GM18907 (cell line): ENCODE results near the gene ANO9.
A peak's percentile ranks its signal among the peaks of the same experiment; 100 is the strongest.
"Not testable (repeated sequence)": the region's sequence is repeated elsewhere in the genome, so short reads cannot be mapped to it uniquely, and the experiment has no call there.

Experiments used
- ATAC-seq: cut with Tn5 transposase; IDR thresholded peaks from one replicate; pipeline ENCODE4 v1.9.1; 2021; ENCODE audit warnings: mild to moderate bottlenecking, moderate library complexity; ENCODE audit not compliant: unreplicated experiment

Gene ANO9

GRCh38 chr11:417652-418342 lies 24.0 kb downstream of the ANO9 start:
- ATAC-seq = no peak

DNA sequence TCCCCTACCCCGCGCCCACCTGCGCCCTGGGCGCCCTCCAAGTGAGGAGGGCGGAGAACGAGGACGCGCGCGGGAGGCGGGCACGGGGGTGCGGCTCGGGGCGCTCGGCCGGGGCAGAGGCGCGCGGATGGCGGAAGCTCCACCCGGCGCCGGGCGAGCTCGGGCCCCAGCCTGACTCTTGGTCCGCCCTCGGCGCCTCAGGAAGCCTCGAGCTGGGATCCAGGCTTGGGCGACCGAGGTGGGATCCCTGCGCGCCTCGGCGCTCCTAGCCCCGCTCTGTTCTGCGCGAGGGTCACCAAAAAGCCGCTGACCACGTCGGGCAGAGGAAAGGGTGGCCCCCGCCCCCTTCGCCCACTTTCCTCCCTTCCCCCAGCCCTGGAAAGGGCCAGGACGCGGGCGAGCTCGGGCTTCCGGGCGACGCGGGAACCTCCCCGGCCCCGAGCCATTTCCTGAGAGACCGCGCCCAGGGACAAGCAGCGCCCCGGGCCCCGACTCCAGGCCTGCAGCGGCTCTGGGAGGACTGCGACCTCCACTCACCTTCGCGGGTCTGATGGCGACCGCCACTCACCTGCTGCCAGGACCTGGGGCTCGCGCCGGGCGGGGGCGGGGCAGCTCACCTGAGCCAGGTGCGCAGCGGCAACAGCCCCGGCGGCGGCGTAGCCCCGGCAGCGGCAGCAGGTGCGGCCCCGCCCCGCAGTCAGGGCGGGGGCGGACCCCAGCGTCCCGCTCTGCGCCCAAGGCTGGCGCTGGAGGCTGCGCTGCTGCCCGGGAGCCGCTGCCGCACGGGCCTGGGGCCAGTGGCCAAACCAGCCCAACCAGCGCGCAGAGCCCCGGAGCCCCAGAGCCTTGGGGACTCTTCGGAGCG lies 24.8 kb downstream of the ANO9 start:
- no peak for ATAC-seq

DNA sequence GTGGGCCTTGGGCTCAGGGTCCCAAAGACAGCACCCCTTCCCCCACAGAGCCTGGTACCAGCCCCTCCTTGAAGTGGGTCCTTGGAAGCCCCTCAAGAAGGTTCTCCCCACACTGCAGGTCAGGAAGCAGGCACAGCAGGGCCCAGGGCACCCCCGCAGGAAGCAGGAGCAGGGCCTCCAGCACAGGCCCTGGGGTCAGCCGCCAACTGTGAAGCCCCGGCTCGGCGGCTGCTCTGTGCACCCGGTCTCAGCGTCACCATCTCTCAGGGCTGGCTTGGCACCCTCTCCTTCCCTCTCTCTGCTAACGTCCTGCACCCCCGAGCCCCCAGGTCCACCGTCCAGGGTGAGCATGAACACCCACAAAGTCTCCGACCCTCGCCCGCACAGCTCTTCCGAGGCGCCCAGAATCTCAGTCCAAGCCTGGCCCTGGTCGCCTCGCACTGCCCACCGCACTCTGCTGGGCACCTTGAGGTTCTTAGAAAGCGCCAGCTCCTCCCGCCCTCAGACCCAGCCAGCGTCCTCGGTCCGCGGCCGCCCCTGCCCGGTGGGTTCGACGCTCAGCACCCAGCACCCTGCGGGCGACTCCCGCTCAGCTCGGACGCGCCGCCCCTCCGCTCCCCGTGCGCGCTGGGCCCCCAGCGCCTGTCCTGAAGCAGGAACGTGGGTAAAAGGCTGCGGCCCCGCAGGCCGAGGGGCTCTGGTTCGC lies 25.6 kb downstream of the ANO9 start:
- ATAC-seq = no peak

GRCh38 chr11:415640-416041 lies 26.2 kb downstream of the ANO9 start:
- no peak for ATAC-seq

- ATAC-seq = no peak
These were observed 27.4 kb downstream of the ANO9 start for GRCh38 chr11:414318-414857.

- no peak for ATAC-seq
These were observed 28.4 kb downstream of the ANO9 start for GRCh38 chr11:413120-414081.

DNA sequence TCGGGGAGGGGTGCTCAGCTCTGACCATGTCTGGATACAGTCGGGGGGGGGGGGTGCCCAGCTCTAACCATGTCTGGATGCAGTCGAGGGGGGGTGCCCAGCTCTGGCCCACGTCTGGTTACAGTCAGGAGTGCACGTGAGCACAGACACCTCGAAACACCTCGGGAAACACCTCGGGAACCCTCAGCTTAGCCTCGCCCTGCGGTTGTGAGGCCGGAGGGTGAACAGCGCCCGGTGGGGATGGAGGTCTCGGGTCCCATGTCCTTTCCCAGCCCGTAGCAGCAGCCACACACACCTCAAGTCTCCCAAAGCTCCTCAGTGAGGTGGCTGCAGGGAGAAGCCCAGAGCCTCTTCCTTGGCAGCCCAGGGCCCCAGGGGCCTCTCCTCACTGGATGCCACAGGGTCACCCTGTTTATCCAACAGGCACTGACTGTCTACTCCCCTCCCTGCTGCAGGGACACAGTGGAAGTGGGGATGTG lies 29.1 kb downstream of the ANO9 start:
- ATAC-seq = no peak

GRCh38 chr11:411520-411919 lies 30.3 kb downstream of the ANO9 start:
- ATAC-seq = not testable (repeated sequence)

GRCh38 chr11:410711-411110 lies 31.1 kb downstream of the ANO9 start:
- ATAC-seq = not testable (repeated sequence)

DNA sequence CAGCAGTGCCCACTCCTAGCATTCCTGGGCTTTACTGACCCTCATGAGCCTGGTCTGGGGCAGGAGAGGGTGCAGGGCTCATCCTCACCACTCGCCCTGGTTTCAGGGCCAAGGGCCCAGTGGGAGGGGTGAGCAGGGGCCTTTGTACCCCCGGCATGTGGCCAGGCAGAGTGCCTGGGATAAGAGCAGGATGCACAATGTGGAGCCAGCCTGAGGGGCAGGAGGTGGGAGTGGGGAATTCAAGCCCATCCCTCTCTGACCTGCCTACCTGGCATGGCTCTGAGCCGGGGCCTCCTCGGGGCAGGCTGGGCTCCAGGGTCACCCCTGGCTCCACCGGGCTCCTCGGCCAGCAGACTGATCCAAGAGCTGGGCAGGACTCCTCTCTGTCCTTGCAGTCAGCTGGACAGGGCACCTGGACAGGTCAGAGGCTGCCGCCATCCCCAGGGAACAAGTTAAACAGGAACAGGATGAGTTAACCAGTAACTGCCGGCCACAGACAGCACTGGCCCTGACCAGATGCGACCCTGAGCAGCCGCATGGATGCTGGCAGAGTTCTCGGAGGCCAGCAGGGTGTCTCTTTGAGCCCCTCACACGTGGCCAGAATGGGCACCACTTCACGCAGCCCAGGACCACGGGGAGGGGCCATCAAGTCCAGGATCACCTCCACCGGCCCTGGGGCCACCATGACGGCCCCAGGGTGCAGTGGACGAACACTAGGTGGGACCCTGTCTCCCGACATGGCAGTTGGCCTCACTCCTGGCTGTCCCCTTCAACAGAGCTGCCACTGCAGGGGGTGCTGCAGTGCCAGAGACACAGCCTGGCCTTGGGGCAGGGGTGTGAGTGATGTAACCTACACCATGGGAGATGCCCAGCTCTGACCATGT lies 32.0 kb downstream of the ANO9 start:
- no peak for ATAC-seq

- ATAC-seq = no peak
These were observed 32.7 kb downstream of the ANO9 start for GRCh38 chr11:409008-409599.

- no peak for ATAC-seq
These were observed 33.4 kb downstream of the ANO9 start for GRCh38 chr11:408154-409007.

DNA sequence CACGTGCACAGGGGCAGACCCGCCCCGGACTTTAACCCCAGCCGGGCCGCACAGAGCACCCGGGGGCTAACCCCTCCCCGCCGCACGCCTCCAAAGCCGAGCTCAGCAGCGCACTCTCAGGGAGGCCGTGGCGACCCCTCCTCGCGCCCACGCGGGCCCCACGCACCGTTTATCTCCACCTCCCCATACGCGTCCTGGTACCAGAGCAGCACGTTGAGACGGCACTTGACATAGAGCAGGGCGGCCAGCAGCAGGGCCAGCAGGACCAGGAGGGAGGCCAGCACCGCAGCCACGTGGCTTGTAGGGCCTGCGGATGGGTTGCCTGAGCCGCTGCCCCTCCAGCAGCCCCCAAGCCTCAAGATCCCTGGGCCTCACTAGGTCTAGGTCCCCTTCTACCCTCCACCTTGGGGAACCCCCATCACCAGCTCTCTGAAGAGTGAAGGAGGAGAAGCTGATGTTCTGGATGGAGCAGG lies 34.1 kb downstream of the ANO9 start:
- no peak for ATAC-seq

DNA sequence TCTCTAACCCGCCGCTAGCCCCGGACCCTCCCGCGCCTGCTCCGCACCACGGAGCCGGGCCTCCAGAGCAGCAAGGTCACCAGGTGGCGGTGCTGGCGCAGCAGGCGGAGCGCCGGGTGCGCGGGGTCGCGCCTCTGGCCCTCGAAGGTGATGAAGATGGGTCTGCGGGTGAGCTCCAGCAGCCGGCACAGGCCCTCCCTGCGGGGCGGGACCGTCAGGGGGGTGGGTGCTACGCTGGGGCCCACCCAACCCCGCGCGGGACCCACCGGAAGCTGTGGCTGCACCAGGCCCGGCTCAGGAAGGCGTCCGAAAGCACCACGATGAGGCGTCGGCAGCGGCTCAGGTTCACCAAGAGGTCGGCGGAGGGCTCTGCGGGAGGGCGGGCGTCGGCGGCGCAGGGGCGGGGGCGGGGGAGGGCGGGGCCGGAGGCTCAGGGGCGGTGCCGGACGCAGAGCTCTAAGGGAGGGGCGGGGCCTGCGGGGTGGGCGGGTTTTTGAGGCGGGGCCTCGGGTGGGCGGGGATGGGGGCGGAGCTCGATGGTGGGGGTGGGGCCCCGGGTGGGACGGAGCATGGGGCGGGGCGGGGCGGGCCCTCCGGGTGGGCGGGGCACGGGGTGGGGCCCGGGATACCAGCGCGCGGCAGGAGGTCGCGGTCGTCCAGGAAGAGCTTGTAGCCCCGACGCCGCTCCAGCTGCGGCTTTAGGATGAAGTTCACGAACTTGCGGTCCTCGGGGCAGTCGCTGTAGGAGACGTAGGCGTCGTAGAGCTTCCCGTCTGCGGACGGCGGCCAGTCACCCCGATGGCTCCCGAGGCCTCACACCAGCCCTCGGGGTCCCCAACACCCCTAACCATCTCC lies 34.8 kb downstream of the ANO9 start:
- peak; percentile 63 for ATAC-seq

GRCh38 chr11:405954-406795 lies 35.6 kb downstream of the ANO9 start:
- no peak for ATAC-seq
